NB4 (cell line): ENCODE results near the gene SPRY2.

Experiments
- DNase-seq: peaks from one replicate; pipeline ENCODE4 v3.0.0; 2010; ENCODE audit warnings: low read depth
- H3K4me3 ChIP-seq: one replicate; pipeline ENCODE4 v1.5.1; 2011; ENCODE audit warnings: mild to moderate bottlenecking, low read depth, low read length, moderate library complexity
- MAX ChIP-seq: IDR thresholded peaks from 2 replicates; pipeline ENCODE4 v1.6.1; 2011; ENCODE audit warnings: low read depth, low read length
- MYC ChIP-seq: IDR thresholded peaks from 2 replicates; pipeline ENCODE4 v1.6.1; 2011; ENCODE audit warnings: low read depth, low read length
- POLR2A ChIP-seq: IDR thresholded peaks from 2 replicates; pipeline ENCODE4 v1.6.1; 2011; ENCODE audit warnings: mild to moderate bottlenecking; ENCODE audit not compliant: insufficient read length; ENCODE audit errors: extremely low read depth
- TF ChIP-seq, protein P1 (sequence below): IDR thresholded peaks from one replicate; pipeline ENCODE4 v1.5.1; 2012; ENCODE audit warnings: low read depth, low read length

SPRY2 gene

GRCh38 chr13:80290591-80290990 lies 50.3 kb downstream of the SPRY2 start:
- no peak overlapping the region for H3K4me3 ChIP-seq
- TF ChIP-seq POLR2A (no peak), MYC (no peak), MAX (no peak)
- TF ChIP-seq, protein P1, sequence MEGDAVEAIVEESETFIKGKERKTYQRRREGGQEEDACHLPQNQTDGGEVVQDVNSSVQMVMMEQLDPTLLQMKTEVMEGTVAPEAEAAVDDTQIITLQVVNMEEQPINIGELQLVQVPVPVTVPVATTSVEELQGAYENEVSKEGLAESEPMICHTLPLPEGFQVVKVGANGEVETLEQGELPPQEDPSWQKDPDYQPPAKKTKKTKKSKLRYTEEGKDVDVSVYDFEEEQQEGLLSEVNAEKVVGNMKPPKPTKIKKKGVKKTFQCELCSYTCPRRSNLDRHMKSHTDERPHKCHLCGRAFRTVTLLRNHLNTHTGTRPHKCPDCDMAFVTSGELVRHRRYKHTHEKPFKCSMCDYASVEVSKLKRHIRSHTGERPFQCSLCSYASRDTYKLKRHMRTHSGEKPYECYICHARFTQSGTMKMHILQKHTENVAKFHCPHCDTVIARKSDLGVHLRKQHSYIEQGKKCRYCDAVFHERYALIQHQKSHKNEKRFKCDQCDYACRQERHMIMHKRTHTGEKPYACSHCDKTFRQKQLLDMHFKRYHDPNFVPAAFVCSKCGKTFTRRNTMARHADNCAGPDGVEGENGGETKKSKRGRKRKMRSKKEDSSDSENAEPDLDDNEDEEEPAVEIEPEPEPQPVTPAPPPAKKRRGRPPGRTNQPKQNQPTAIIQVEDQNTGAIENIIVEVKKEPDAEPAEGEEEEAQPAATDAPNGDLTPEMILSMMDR: no peak
- DNase-seq: no peak
